Psoas muscle (tissue), 8 donors: ENCODE results near the gene FILIP1. TPM values are rescaled to one million over a fixed set of nuclear protein-coding genes. Genes with fewer than 3 reads are reported as not detected.

Experiments used
- ATAC-seq, 4 donors: fragments of 200-7000 bp; cut with Tn5 transposase; one replicate each; pipeline ENCODE4 v1.9.1; 2020; ENCODE audit warnings: moderate library complexity in 3 of 4, mild to moderate bottlenecking in 2 of 4
- DNase-seq, 2 donors: peaks; one replicate each; pipeline ENCODE4 v3.0.0-alpha.2; 2020
- H3K27ac ChIP-seq: fragments of 200-600 bp; one replicate; pipeline ENCODE4 v1.8.0; 2022
- H3K27me3 ChIP-seq, 3 donors: fragments of 200-600 bp in 1 of 3; one replicate each; pipeline versions ENCODE4 v1.6.1 to v1.8.0; 2013 to 2022; ENCODE audit warnings: low read length in 2 of 3, mild to moderate bottlenecking in 2 of 3, moderate library complexity in 1 of 3; ENCODE audit not compliant: insufficient read depth in 3 of 3
- H3K36me3 ChIP-seq, 2 donors: fragments of 200-600 bp in 1 of 2; one replicate each; pipeline versions ENCODE4 v1.6.1 to v1.8.0; 2013 to 2022; ENCODE audit warnings: low read depth in 1 of 2, mild to moderate bottlenecking in 1 of 2, moderate library complexity in 1 of 2; ENCODE audit not compliant: insufficient read depth in 1 of 2
- H3K4me1 ChIP-seq: fragments of 200-600 bp; one replicate; pipeline ENCODE4 v1.8.0; 2022
- H3K4me3 ChIP-seq: fragments of 200-600 bp; one replicate; pipeline ENCODE4 v1.8.0; 2022; ENCODE audit warnings: mild to moderate bottlenecking
- H3K9me3 ChIP-seq: fragments of 200-600 bp; one replicate; pipeline ENCODE4 v1.8.0; 2022
- CTCF ChIP-seq: fragments of 200-600 bp; IDR thresholded peaks from one replicate; pipeline ENCODE4 v1.8.0; 2022; ENCODE audit warnings: antibody characterized with exemption
- WGBS, 3 donors: extraction: QIAGEN DNeasy Blood & Tissue Kit; methylation state at CpG; one replicate each; pipeline versions ENCODE4 v1.1.6 to v1.1.7; 2013; 5-methylcytosine and 5-hydroxymethylcytosine counted together
- intact Hi-C, 2 donors: fragments of 100-400 bp; cut with DNase I; formaldehyde crosslinking; loops; one replicate each; pipeline versions ENCODE4 v1.11.0 to v1.14.2; 2022
- polyA plus RNA-seq, 3 donors: library from polyadenylated mRNA; stranded (reverse); fragments of 200-250 nt; gene quantifications; one replicate each; pipeline ENCODE4 v1.2.3, GENCODE V29; 2013
- total RNA-seq, 4 donors: library from RNA; stranded (reverse); fragmentation: NEBNext Ultra II Directional in 2 of 4; extraction: Animal tissue kit (Norgen Biotek cat#: 25700) in 2 of 4; gene quantifications; one replicate each; pipeline versions ENCODE4 v1.2.1 to v1.2.4, GENCODE V29; 2021 to 2023
- donor health status: healthy with polysubstance abuse.
- donor health status: DM: no; HTN: no; CAD: no; lungs with moderate emphysema.
- donor health status: Bipolar disorder and iron deficiency.
- donor health status: healthy.
- donor health status: DM: yes; HTN: yes; CAD: no.
- donor health status: DM: no; HTN: no; CAD: no.
- donor health status: DM: no; HTN: no; CAD: no.
- donor health status: DM: yes; HTN: yes; CAD: no.

The FILIP1 gene
- total and polyA plus RNA-seq, 7 donors, result 2.8 to 129 (median 71.5) TPM

GRCh38 chr6:75291744-75292143 lies 201.9 kb downstream of the FILIP1 start:
- DNase-seq (no peak), ATAC-seq (no peak)
- peak overlapping the region; percentile 59 for H3K27ac ChIP-seq
- H3K9me3 ChIP-seq, result no peaks in the 10 kb centered on the region
- H3K4me1 ChIP-seq, result peaks cover 21% of the 10 kb centered on the region
- H3K36me3 ChIP-seq, result peaks cover 0 to 12% of the 10 kb centered on the region in 2 donors
- WGBS, 3 donors, result 73 to 90% (median 78%) methylated on average over 1 of the region's 1 CpG
- TF ChIP-seq CTCF, result no peak
- H3K27me3 ChIP-seq, result no peaks in the 10 kb centered on the region
- intact Hi-C loops, result loop anchor here in 1 of 2 donors (10.0 kb wide), 1 partner anchor 233 kb away; no protein-coding TSS in a partner anchor
- H3K4me3 ChIP-seq, result no peak overlapping the region

- ATAC-seq (peak; percentile 89 to 97 (median 96)), DNase-seq (peak in 1 of 2 donors; percentile 69)
- peaks cover 21% of the 10 kb centered on the region for H3K4me1 ChIP-seq
- H3K27ac ChIP-seq, result peak overlapping the region; percentile 59
- H3K36me3 ChIP-seq, result peaks cover 0 to 12% of the 10 kb centered on the region in 2 donors
- TF ChIP-seq CTCF, result no peak
- no peaks in the 10 kb centered on the region for H3K27me3 ChIP-seq
- intact Hi-C loops, result loop anchor here in 1 of 2 donors (10.0 kb wide), 1 partner anchor 233 kb away; no protein-coding TSS in a partner anchor
- H3K4me3 ChIP-seq, result no peak overlapping the region
- WGBS, 3 donors, result 20 to 44% (median 33%) methylated on average over 2 of the region's 2 CpGs
- H3K9me3 ChIP-seq, result no peaks in the 10 kb centered on the region
Measured at GRCh38 chr6:75291331-75291730, 202.3 kb downstream of the FILIP1 start.

GRCh38 chr6:75290136-75290945 lies 203.3 kb downstream of the FILIP1 start:
- peaks cover 21% of the 10 kb centered on the region for H3K4me1 ChIP-seq
- no peaks in the 10 kb centered on the region for H3K9me3 ChIP-seq
- no peak overlapping the region for H3K4me3 ChIP-seq
- no peak for TF ChIP-seq CTCF
- WGBS, 3 donors, result 71 to 77% (median 72%) methylated on average over 7 of the region's 7 CpGs
- H3K27me3 ChIP-seq, result no peaks in the 10 kb centered on the region
- no peak for DNase-seq
- intact Hi-C loops, result loop anchor here in 1 of 2 donors (10.0 kb wide), 1 partner anchor 234 kb away; no protein-coding TSS in a partner anchor
- peak overlapping the region; percentile 59 for H3K27ac ChIP-seq
- peaks cover 0 to 5% of the 10 kb centered on the region in 2 donors for H3K36me3 ChIP-seq
- no peak for ATAC-seq

GRCh38 chr6:75288023-75288422 lies 205.6 kb downstream of the FILIP1 start:
- ATAC-seq (no peak), DNase-seq (no peak)
- H3K27me3 ChIP-seq, result no peaks in the 10 kb centered on the region
- no peak overlapping the region for H3K4me3 ChIP-seq
- peaks cover 21% of the 10 kb centered on the region for H3K4me1 ChIP-seq
- 93 to 100% (median 98%) methylated on average over 1 of the region's 1 CpG for WGBS, 3 donors
- H3K36me3 ChIP-seq, result no peaks in the 10 kb centered on the region
- TF ChIP-seq CTCF, result no peak
- no peaks in the 10 kb centered on the region for H3K9me3 ChIP-seq
- intact Hi-C loops, result loop anchor here in 1 of 2 donors (10.0 kb wide), 1 partner anchor 317 kb away; the partner anchor contains the start of gene SENP6
- H3K27ac ChIP-seq, result no peak overlapping the region
